A549 treated with CpdA at 1 μM for 4 hours (cell line): ENCODE data around the gene EXTL2. TPM values are rescaled to one million over a fixed set of nuclear protein-coding genes. Genes with fewer than 3 reads are reported as not detected.

Source experiments
- total RNA-seq: library from RNA; stranded (reverse); fragments of 200-300 nt; extraction: Qiagen RNA extraction; gene quantifications from 5 replicates; pipeline ENCODE4 v1.2.3, GENCODE V29; 2022; ENCODE audit warnings: low read depth

The EXTL2 gene
- 7.2 to 9.0 TPM (median 8.5 TPM) in 5 replicates for total RNA-seq

GRCh38 chr1:100894603-100895539 is at the start of gene EXTL2:
Gene EXTL2 (minus strand): TSS chr1:100894842. CDS start chr1:100888757, 6,085 bp downstream.

GRCh38 chr1:100895540-100896480 is 1.2 kb upstream of the EXTL2 start, which contains the start of gene SLC30A7:
Gene SLC30A7 (plus strand): TSS chr1:100896090. CDS start chr1:100896263, 173 bp downstream.

Other genes with a start within 250 kb of the EXTL2 start
- gene VCAM1, start 175.1 kb downstream of the EXTL2 start, total RNA-seq: 0.06 to 0.08 TPM in 2 of 5 replicates, not detected in the others
- gene SLC30A7, start 1.2 kb upstream of the EXTL2 start, total RNA-seq: 7.3 to 11.8 TPM (median 9.1 TPM) in 5 replicates
- gene DPH5, start 130.9 kb upstream of the EXTL2 start, total RNA-seq: 27.1 to 39.6 TPM (median 36.2 TPM) in 5 replicates